Body of pancreas (tissue), 4 donors: ENCODE data around the gene MBD3. TPM values are rescaled to one million over a fixed set of nuclear protein-coding genes. Genes with fewer than 3 reads are reported as not detected.

Experiments used
- ATAC-seq: fragments of 150-250 bp; one replicate; pipeline ENCODE4 v1.9.1; 2016
- DNase-seq, 4 donors: peaks; one replicate each; pipeline ENCODE4 v3.0.0-alpha.2; 2019
- H3K27ac ChIP-seq, 4 donors: fragments of 200-600 bp; sonication (generic); 1 replicate in 3 of 4; 2 replicates in 1 of 4; pipeline versions ENCODE4 v1.5.1 to v1.6.1; 2016 to 2019; ENCODE audit warnings: mild to moderate bottlenecking in 1 of 4, mixed read lengths in 1 of 4, moderate library complexity in 1 of 4
- H3K27me3 ChIP-seq, 2 donors: fragments of 200-600 bp; sonication (generic); one replicate each; pipeline ENCODE4 v1.6.0; 2016; ENCODE audit warnings: mild to moderate bottlenecking in 1 of 2
- H3K36me3 ChIP-seq, 2 donors: fragments of 200-600 bp; sonication (generic); replicated peaks in 1 of 2; 2 replicates each; pipeline ENCODE4 v1.5.1; 2016; ENCODE audit warnings: low read depth in 2 of 2; ENCODE audit not compliant: insufficient read depth in 1 of 2
- H3K4me1 ChIP-seq: fragments of 200-600 bp; sonication (generic); one replicate; pipeline ENCODE4 v1.6.0; 2016
- H3K4me3 ChIP-seq, 2 donors: fragments of 200-600 bp; sonication (generic); 1 replicate in 1 of 2; 2 replicates in 1 of 2; pipeline ENCODE4 v1.5.1; 2016 to 2019
- H3K9me3 ChIP-seq, 3 donors: fragments of 200-600 bp; sonication (generic); 1 replicate in 2 of 3; 2 replicates in 1 of 3; pipeline ENCODE4 v1.5.1; 2016
- POLR2A ChIP-seq, 3 donors: fragments of 450-650 bp; IDR thresholded peaks; one replicate each; pipeline ENCODE4 v1.6.1; 2016; ENCODE audit warnings: antibody characterized with exemption in 3 of 3, mild to moderate bottlenecking in 2 of 3
- WGBS, 2 donors: methylation state at CpG; one replicate each; pipeline ENCODE4 v1.1.5; 2017; 5-methylcytosine and 5-hydroxymethylcytosine counted together
- intact Hi-C: fragments of 100-400 bp; cut with DNase I; formaldehyde crosslinking; loops from one replicate; pipeline ENCODE4 v1.15.1; 2023
- total RNA-seq, 2 donors: library from RNA; depleted of rRNA; stranded (reverse); fragments of >200 nt; gene quantifications; one replicate each; pipeline ENCODE4 v1.1.0, GENCODE V29; 2016
- TF ChIP-seq, protein P1 (sequence below), 7 experiments: fragments of 450-650 bp in 4 of 7; fragments of 200-600 bp in 3 of 7; sonication (generic) in 3 of 7; IDR thresholded peaks; one replicate each; pipeline ENCODE4 v1.5.1; 2016 to 2019; ENCODE audit warnings: antibody characterized with exemption in 7 of 7

The MBD3 gene
- total RNA-seq, 2 donors from 2014 or later, result 37.4 to 91.6 TPM

DNA sequence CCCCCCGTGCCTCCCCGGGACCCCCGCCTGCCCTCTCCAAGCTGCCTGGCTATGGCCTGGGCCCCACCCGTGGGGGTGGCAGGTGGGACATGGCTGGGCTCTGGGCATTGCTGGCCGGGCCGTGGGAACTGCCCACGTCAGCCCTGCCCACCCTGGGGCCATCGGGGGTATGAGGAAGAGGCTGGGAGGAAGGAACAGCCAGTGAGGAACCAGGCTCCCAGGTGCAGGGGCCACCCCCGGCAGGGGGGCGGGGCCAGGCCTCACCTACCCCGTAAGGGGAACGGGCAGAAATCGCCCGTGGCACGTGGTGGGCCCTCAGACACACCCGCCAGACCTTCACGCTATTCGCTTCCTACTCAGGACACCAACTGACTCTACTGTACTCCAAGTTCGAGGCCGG lies 37.3 kb upstream of the MBD3 start:
- H3K4me1 ChIP-seq, result no peaks in the 10 kb centered on the region
- 87 to 90% methylated on average over 12 to 20 of the region's 20 CpGs for WGBS, 2 donors
- no peaks in the 10 kb centered on the region for H3K9me3 ChIP-seq
- ATAC-seq, result no peak
- H3K4me3 ChIP-seq, result no peak overlapping the region
- TF ChIP-seq, protein P1, sequence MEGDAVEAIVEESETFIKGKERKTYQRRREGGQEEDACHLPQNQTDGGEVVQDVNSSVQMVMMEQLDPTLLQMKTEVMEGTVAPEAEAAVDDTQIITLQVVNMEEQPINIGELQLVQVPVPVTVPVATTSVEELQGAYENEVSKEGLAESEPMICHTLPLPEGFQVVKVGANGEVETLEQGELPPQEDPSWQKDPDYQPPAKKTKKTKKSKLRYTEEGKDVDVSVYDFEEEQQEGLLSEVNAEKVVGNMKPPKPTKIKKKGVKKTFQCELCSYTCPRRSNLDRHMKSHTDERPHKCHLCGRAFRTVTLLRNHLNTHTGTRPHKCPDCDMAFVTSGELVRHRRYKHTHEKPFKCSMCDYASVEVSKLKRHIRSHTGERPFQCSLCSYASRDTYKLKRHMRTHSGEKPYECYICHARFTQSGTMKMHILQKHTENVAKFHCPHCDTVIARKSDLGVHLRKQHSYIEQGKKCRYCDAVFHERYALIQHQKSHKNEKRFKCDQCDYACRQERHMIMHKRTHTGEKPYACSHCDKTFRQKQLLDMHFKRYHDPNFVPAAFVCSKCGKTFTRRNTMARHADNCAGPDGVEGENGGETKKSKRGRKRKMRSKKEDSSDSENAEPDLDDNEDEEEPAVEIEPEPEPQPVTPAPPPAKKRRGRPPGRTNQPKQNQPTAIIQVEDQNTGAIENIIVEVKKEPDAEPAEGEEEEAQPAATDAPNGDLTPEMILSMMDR (IDR thresholded peaks at IDR 0.05), result no peak
- TF ChIP-seq POLR2A (IDR thresholded peaks at IDR 0.05), result no peak
- intact Hi-C loops, result no loop called here
- no peaks in the 10 kb centered on the region for H3K27me3 ChIP-seq
- DNase-seq, result no peak
- H3K36me3 ChIP-seq, result peaks cover 0 to 3% of the 10 kb centered on the region in 2 donors
- H3K27ac ChIP-seq, result no peak overlapping the region

DNA sequence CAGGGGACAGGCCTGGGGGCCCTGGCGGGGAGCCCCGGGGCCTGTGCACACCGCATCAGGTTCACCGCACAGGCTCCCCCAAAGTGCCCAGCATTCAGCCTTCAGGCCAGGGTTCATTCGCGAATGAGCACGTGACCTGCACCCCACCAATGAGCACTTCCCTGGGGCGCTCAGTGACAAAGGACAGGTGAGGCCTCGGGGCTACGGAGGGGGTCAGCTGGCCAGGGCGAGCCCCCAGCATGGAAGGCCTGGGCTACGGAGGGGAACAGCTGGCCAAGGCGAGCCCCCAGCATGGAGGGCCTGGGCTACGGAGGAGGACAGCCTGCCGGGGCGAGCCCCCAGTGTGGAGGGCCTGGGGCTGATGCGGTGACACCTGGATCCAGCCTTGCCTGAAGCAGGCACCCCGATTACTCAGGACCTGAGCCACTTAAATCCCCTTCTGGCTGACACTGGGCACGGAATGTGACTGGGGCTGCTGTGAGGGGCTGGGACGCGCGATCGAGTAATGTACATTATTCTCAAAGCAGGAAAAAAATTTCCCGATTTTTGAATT lies 36.7 kb upstream of the MBD3 start:
- intact Hi-C loops, result no loop called here
- no peaks in the 10 kb centered on the region for H3K4me1 ChIP-seq
- no peaks in the 10 kb centered on the region for H3K27me3 ChIP-seq
- H3K4me3 ChIP-seq, result no peak overlapping the region
- no peaks in the 10 kb centered on the region for H3K9me3 ChIP-seq
- DNase-seq (no peak), ATAC-seq (no peak)
- no peak for TF ChIP-seq POLR2A (IDR thresholded peaks at IDR 0.05)
- TF ChIP-seq, protein P1 (IDR thresholded peaks at IDR 0.05), result no peak
- 91 to 93% methylated on average over 15 to 21 of the region's 24 CpGs for WGBS, 2 donors
- H3K27ac ChIP-seq, result no peak overlapping the region
- H3K36me3 ChIP-seq, result peaks cover 0 to 3% of the 10 kb centered on the region in 2 donors

DNA sequence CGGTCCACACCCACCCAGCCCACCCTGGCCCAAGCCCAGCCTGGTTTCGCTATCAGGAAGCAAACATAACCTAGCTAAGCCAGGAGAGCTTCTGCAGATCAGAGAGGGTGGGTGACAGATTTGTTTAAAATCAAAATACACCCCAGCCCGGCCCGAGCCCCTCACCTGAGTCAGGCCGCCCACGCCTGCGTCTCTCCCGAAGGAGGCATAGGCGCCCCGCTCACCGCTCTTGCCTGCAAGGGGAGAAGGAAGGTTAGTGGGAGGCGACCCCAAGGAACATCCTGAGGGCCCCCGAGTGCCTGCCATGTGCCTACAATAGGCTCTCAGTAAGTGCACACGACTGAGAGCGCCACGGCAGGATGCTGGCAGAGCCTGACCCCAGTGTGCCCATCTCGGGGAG lies 34.5 kb upstream of the MBD3 start:
- no peak for DNase-seq
- H3K27me3 ChIP-seq, result no peaks in the 10 kb centered on the region
- WGBS, 2 donors, result 80 to 90% methylated on average over 1 to 17 of the region's 17 CpGs
- no peak for ATAC-seq
- H3K9me3 ChIP-seq, result no peaks in the 10 kb centered on the region
- no peak for TF ChIP-seq POLR2A (IDR thresholded peaks at IDR 0.05)
- TF ChIP-seq, protein P1 (IDR thresholded peaks at IDR 0.05), result no peak
- H3K27ac ChIP-seq, result no peak overlapping the region
- peaks cover 0 to 3% of the 10 kb centered on the region in 2 donors for H3K36me3 ChIP-seq
- H3K4me1 ChIP-seq, result no peaks in the 10 kb centered on the region
- intact Hi-C loops, result no loop called here
- H3K4me3 ChIP-seq, result no peak overlapping the region

DNA sequence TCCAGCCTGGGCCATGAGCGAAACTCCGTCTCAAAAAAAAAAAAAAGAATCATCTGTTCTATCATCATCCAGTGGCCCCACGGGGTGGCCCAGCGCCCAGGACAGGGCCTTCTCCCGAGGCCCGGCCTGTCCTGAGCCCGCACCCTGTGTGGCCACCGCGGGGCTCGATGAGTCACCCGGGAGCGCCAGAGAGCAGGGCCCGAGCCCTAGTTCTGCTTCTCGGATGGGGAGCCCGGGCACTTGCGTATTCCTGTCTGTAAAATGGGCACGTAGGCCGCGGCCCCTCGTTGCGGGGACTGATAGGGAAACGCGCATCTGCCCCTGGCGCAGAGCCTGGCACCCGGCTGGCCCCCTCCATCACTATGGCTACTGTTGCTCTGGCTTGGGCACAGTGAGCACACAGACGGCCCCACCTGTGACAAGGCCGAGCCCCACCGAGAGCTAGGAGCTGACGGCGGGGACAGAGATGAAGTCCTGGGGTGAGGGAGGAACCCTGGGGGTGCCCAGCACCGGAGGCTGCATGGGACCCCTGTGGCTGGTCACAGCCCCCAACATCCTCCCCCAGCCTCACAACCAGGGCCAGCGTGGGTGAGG lies 33.8 kb upstream of the MBD3 start:
- Histone ChIP-seq H3K27me3 (no peaks in the 10 kb centered on the region), H3K9me3 (no peaks in the 10 kb centered on the region), H3K4me3 (no peak overlapping the region), H3K27ac (no peak overlapping the region), H3K4me1 (no peaks in the 10 kb centered on the region), H3K36me3 (peaks cover 0 to 3% of the 10 kb centered on the region in 2 donors)
- ATAC-seq (no peak), DNase-seq (no peak)
- intact Hi-C loops, result no loop called here
- 93 to 96% methylated on average over 18 to 29 of the region's 32 CpGs for WGBS, 2 donors
- TF ChIP-seq POLR2A (IDR thresholded peaks at IDR 0.05), result no peak
- TF ChIP-seq, protein P1 (IDR thresholded peaks at IDR 0.05), result no peak

DNA sequence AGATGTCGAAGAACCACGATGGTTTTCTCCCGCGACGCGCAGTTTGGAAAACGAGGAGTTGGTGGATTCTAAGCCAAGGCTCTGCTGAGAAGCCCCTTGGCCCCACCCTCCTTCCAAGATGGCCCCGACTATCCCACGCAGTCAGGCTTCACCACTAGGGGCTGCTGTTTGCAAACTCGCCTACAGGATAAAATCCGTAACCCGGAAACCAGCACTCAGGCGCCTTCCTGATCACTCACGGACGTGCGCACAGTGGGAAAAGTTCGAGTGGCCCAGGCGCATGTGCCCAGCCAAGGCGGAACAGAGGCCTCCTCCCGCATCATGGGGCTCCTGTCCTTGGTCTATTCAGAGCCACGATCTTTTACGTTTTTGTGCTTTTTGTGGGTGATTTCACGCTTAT lies 31.8 kb upstream of the MBD3 start:
- no peaks in the 10 kb centered on the region for H3K27me3 ChIP-seq
- ATAC-seq, result peak; percentile 51
- peaks cover 0 to 3% of the 10 kb centered on the region in 2 donors for H3K36me3 ChIP-seq
- peak in 3 of 4 donors; percentile 35 to 46 (median 40) for DNase-seq
- H3K4me3 ChIP-seq, result no peak overlapping the region
- intact Hi-C loops, result no loop called here
- H3K4me1 ChIP-seq, result no peaks in the 10 kb centered on the region
- H3K9me3 ChIP-seq, result no peaks in the 10 kb centered on the region
- H3K27ac ChIP-seq, result no peak overlapping the region
- TF ChIP-seq, protein P1 (IDR thresholded peaks at IDR 0.05), result peak; percentile 10 to 44 (median 35)
- TF ChIP-seq POLR2A (IDR thresholded peaks at IDR 0.05), result no peak
- 75 to 88% methylated on average over 15 to 23 of the region's 23 CpGs for WGBS, 2 donors
